Middle frontal gyrus (tissue), 1 donor: Measurements from ENCODE around the gene FAM181A.

Experiments
- DNase-seq: peaks from one replicate; pipeline ENCODE4 v3.0.0-alpha.2; 2015; ENCODE audit warnings: low spot score; ENCODE audit errors: extremely low spot score

Gene FAM181A

GRCh38 chr14:93960774-93961438 is 33.8 kb downstream of the FAM181A start:
- DNase-seq, result no peak

- no peak for DNase-seq
These were observed 34.5 kb downstream of the FAM181A start for GRCh38 chr14:93961620-93962019.

DNA sequence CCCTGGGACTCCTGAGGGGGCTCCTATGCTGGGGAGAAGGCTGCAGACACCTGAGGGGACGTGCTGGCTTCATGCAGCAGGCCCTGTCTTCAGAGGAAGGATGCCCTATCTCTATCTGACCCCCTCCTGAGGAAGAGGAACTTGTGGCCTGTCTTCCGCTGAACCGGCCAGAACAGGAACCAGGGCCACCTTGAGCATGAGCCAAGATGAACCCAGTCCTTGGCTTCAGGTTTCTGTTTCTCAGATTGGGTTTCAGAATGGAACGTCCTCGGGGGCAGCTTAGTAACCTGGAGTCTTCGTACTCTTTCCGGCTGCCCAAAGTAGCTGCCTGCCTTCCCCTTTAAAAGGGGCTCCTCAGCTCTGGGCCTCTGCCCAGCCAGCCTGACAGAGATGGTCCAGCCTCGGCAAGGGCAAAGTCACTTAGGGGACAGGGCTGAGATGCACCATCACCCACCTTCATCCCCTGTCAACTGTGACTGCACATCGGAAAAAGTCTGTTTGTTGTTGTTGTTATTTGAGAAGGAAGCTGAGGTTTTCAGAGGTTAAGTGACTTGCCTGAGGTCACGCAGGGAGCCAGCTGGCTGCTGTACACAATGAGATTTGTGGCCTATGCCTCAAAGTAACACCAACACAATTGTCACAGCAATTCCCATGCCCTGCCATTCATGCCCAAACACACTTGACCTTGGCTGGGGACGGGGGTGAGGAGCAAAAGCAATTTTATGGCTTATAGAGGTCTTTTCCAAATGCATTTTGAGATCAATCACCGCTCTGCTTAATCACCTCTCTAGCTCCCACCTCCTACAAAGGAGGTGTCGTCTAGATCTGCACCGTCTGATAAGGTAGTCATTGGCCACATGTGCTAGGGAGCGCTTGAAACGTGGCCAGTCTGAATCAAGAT is 35.8 kb downstream of the FAM181A start:
- no peak for DNase-seq

DNA sequence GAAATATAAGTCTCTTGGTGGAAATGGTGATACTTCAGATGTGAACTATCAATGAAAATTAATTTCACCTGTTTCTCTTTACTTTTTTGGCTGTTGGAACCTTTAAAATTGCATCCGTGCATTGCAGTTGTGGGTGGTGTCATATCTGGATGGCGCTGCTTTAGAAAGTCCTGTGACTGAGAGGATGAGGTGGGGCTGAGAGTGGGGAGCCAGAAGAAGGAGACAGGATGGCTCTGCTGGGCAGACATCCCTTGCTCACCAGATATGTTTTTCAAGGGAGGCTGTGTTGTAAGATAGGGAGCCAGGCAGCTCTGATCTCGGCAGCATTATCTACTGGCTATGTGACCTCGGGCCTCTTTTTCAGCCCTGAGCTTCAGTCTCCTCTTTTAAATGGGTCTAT is 36.5 kb downstream of the FAM181A start:
- DNase-seq, result no peak

DNA sequence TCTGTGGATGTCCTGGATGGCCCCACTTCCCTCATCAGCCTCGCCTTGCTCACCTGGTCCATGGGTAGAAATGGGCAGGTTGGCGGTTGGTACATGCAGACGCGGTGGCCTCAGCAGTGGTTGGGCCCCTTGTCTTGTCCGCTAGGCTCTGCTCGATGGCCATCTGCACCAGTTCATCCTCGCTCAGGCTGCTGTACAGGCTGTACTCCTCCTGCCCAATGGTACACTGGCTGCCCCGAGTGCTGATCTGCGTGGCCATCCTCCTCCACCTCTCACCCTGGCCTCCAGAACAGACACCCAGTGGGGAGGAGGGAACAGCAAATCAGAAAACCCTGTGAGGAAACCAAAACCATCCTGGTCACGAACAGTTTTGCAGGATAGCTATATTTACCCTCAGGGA is 37.1 kb downstream of the FAM181A start:
- DNase-seq, result no peak

GRCh38 chr14:93964820-93965286 is 37.7 kb downstream of the FAM181A start:
- no peak for DNase-seq

DNA sequence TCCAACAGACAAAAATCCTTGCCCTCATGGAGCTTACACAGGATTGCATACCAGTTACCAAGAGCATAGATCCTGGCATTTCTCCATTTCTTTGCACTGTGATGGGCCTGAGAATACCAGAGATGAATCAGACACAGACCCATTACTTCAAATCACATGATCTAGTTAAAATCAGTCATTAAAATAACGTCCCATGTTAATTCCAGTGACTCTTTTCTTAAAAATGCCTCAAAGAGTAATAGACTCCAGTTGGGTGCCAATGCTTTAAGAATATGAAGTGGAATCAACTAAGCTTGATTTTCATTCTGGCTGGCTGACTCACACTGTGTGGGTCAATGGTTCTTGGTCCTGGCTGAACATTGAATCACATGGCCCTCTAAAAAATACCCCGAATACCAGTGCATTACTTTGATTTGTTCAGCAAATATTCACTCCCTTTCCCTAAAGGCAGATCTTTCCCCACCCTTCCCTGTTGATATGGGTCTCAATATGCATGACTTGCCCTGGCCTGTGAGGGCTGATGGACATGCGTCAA is 38.2 kb downstream of the FAM181A start:
- DNase-seq, result no peak

DNA sequence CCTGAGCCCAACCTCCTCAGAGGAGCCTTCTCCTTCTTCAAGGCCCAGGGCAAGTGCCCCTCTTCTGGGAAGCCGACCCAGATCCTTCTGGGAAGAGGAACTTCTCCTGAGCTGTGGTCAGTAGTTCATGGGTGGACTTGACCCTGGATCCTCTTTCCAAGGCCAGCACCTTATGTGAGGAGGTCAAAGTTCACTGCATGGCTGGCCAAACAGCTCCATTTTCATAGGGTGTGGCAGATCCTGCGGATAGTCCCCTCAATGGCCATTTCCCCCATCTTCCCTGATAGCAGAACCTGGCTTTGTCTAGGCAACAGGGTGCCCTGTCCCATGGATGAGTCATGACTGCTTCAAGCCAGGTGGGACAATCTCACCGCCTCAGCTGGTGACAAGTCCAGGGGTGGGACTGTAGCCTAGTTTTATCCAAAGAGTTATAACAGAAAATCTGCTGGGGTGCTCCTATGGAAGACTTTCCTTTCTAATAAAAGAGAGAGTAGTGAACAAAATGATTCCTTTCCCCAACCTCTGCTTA is 38.9 kb downstream of the FAM181A start:
- DNase-seq, result no peak

- no peak for DNase-seq
These were observed 40.6 kb downstream of the FAM181A start for GRCh38 chr14:93967637-93968250.

DNA sequence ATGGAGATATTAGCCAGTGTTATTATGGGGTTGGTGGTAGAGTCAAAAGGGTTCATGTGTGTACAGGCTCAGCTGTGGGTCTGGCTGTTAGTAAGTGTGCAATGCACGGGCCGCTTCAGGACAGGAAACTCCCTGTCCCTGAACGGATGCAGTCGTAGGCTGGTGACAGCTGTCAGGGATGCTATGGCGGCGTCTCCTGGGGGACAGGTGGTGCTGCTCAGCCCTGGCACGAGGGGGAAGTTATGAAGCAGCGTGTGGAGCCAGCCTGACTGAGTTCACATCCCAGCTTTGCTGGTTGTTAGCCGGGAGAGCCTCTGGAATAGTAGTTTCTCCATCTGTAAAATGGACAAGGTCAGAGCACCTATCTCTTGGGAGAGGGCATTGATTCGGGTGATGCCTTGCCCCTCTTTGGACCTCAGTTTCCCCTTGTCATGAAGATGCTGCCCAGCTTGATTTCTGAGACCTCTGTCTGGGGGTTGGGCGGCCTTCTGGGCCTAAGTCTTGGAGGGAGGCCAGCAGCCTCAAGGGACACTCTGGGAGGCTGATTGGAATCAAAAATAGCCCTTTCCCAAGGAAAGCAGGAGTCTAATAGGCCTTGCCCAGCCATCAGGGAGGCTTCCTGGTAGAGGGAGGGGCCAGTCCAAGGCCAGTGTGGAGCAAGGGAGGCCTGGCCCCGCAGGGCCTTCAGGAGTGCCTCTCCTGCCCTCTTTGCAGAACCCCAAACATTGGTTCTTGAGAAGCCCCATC is 42.1 kb downstream of the FAM181A start:
- DNase-seq, result no peak

DNA sequence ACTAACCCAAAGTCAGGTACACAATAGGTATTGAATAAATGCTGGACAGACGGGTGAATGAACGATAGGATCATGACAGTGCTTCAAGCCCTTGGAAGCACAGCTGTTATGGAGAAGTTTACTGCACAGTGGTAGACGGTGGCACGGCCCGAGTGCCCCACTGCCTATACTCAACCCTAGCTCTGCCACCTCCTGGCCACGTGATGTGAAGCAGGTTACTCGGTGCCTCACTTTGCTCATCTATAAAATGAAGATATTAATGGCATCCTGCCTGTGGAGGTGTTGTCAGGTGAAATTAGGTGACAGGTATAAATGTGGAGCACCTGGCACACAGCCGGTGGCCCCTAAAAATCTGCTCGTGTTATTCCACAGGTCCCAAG is 43.4 kb downstream of the FAM181A start:
- DNase-seq, result no peak

- no peak for DNase-seq
These were observed 44.0 kb downstream of the FAM181A start for GRCh38 chr14:93970965-93971634.

DNA sequence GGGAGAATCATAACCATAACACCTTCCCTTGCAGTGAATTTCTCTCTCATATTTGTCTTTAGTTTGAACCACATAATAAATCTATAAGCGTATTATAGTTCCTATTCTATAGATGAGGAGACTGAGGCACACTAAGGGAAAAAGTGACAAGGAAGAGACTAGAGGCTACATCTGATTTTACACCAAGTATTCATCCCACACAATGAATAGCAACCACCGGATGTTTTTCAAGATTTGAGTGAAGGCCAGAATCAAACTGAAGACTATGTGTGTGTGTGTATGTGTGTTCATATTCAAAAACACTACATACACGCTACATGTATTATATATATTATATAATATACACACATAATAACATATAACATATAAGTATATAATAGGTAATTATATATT is 44.5 kb downstream of the FAM181A start:
- DNase-seq, result no peak

- DNase-seq, result no peak
These were observed 45.6 kb downstream of the FAM181A start for GRCh38 chr14:93972618-93973205.

- DNase-seq, result no peak
These were observed 46.5 kb downstream of the FAM181A start for GRCh38 chr14:93973607-93974006.

GRCh38 chr14:93974299-93974698 is 47.2 kb downstream of the FAM181A start:
- DNase-seq, result no peak

DNA sequence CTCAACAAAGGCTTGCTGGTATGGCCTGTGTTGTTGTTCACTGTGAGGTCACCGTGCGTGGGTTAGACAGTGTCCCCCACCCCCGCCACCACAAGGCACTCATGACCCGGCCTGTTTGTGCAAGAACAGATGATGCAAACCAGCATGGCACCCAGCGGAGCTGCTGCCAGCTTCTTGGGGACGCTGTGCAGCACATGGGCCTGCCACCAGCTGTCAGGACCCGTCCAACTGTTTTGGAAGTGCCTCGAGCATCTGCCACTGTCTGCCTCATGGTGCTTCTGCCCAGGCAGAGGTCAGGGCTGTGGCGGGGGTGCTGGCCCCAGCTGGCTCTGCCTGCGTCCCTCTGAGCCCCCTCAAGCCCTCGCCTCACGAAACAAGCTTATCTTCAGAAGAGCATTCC is 47.7 kb downstream of the FAM181A start:
- DNase-seq, result no peak

DNA sequence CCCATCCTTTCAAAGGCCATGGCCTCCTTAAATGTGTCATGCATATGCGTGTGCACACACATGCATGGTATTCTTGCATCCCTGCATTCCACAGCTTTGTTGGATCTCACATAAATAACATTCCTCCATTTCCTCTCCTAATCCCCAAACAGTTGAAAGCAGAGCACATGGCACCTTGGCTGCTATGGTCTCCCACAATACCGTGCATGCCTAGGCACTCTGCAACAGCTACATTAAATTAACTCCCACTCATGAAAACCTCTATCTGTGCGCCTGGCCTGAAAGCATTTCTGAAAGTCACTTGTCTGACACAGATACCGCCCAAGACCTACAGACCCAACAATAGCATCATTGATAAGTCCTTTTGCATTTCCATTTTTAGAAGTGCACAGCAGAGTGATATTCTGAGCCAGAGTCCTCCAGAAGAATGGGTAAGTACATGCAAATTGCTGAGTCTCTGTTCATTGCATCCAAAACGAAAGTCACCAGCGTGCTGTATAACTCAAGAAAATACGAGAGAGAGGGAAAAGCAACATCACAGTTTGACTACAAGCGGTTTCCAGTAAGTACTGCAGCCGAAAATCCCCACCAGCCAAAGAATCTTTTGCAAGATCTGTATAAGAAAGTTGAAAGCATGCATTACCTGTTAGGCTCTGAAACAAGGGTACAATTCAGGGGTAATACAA is 48.8 kb downstream of the FAM181A start:
- peak; percentile 17 for DNase-seq

GRCh38 chr14:93976477-93977057 is 49.4 kb downstream of the FAM181A start, which contains the start of gene ASB2:
Gene ASB2, minus strand, starts transcription at chr14:93976570. Its CDS starts 12,031 bp downstream, at chr14:93964539.
- no peak for DNase-seq
